ENCODE measurements around the gene IFT20. TPM values are rescaled to one million over a fixed set of nuclear protein-coding genes. Genes with fewer than 3 reads are reported as not detected.
A peak's percentile ranks its signal among the peaks of the same experiment; 100 is the strongest.

IFT20 gene
- total and polyA plus RNA-seq, 4 donors, result 29.5 to 74.1 (median 35.8) TPM

DNA sequence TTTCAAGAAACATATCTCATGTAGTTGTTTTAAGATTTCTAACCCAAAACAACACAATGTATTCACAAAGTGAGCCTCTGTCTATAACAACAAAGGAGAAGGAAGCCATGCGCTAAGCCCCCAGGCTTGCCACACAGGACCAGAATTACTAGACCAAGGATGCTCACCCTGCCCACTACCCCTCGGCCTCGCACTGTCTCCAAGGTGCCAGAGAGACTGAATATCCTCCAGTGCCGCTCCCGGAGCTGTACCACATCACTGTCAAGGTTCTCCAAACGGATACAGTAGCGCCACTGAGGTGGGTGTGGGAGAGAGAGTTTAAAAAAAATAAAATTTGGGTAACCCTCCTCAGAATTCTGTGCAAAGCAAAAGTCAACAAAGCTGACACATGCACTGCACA, 15.0 kb upstream of the IFT20 start:
- TF ChIP-seq, protein P1, sequence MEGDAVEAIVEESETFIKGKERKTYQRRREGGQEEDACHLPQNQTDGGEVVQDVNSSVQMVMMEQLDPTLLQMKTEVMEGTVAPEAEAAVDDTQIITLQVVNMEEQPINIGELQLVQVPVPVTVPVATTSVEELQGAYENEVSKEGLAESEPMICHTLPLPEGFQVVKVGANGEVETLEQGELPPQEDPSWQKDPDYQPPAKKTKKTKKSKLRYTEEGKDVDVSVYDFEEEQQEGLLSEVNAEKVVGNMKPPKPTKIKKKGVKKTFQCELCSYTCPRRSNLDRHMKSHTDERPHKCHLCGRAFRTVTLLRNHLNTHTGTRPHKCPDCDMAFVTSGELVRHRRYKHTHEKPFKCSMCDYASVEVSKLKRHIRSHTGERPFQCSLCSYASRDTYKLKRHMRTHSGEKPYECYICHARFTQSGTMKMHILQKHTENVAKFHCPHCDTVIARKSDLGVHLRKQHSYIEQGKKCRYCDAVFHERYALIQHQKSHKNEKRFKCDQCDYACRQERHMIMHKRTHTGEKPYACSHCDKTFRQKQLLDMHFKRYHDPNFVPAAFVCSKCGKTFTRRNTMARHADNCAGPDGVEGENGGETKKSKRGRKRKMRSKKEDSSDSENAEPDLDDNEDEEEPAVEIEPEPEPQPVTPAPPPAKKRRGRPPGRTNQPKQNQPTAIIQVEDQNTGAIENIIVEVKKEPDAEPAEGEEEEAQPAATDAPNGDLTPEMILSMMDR (IDR thresholded peaks at IDR 0.05; ENCODE audit: control extremely low read depth, extremely low read depth), result no peak
- H3K27ac ChIP-seq (ENCODE audit: low read depth in 1 of 2, low read length in 1 of 2), result no peak overlapping the region
- no peak overlapping the region for H3K9ac ChIP-seq (ENCODE audit: insufficient read depth in 1 of 2, low read length in 2 of 2)
- ATAC-seq (ENCODE audit: insufficient read depth, low FRiP score), result no peak
- H3K4me1 ChIP-seq (ENCODE audit: control insufficient read depth in 5 of 5, insufficient read depth in 5 of 5, low read length in 5 of 5), result peaks cover 0 to 3% (median 0%) of the 10 kb centered on the region in 5 donors
- 89 to 94% methylated on average over 7 of the region's 7 CpGs for WGBS, 2 donors
- DNase-seq, result no peak
- H3K27me3 ChIP-seq (ENCODE audit: control insufficient read depth in 3 of 3, insufficient read depth in 3 of 3, low read length in 2 of 3), result no peaks in the 10 kb centered on the region
- no peaks in the 10 kb centered on the region for H3K9me3 ChIP-seq (ENCODE audit: control insufficient read depth in 4 of 4, insufficient read depth in 3 of 4, low read length in 3 of 4)
- H3K4me3 ChIP-seq, result no peak overlapping the region
- peaks cover 30 to 71% (median 63%) of the 10 kb centered on the region in 4 donors for H3K36me3 ChIP-seq (ENCODE audit: control insufficient read depth in 4 of 4, insufficient read depth in 4 of 4, low read length in 4 of 4)

DNA sequence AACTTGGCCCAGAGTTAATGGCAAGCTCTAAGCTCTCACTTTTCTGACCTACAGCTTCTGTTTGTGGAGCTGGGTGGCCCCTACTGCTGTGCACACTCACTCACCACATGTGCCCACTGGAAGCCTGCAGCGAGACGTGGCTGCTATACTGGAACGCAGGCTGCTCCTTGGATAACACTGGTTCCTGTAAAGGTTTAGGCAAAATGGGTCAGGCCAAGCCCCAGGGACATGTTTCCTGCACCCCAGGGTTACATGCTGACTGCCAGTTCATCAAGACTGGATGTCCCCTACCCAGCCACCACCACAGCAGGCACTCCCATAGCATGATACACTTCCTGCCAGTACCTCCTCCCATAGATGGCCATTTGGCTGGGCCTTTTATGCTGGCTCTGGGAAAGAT, 13.7 kb upstream of the IFT20 start:
- H3K4me1 ChIP-seq (ENCODE audit: control insufficient read depth in 5 of 5, insufficient read depth in 5 of 5, low read length in 5 of 5), result peaks cover 0 to 4% (median 0%) of the 10 kb centered on the region in 5 donors
- peaks cover 25 to 66% (median 63%) of the 10 kb centered on the region in 4 donors for H3K36me3 ChIP-seq (ENCODE audit: control insufficient read depth in 4 of 4, insufficient read depth in 4 of 4, low read length in 4 of 4)
- DNase-seq (no peak), ATAC-seq (ENCODE audit: insufficient read depth, low FRiP score) (no peak)
- 78 to 96% methylated on average over 3 of the region's 3 CpGs for WGBS, 2 donors
- H3K27me3 ChIP-seq (ENCODE audit: control insufficient read depth in 3 of 3, insufficient read depth in 3 of 3, low read length in 2 of 3), result no peaks in the 10 kb centered on the region
- TF ChIP-seq, protein P1 (IDR thresholded peaks at IDR 0.05; ENCODE audit: control extremely low read depth, extremely low read depth), result no peak
- H3K9me3 ChIP-seq (ENCODE audit: control insufficient read depth in 4 of 4, insufficient read depth in 3 of 4, low read length in 3 of 4), result no peaks in the 10 kb centered on the region
- H3K27ac ChIP-seq (ENCODE audit: low read depth in 1 of 2, low read length in 1 of 2), result no peak overlapping the region
- no peak overlapping the region for H3K4me3 ChIP-seq
- no peak overlapping the region for H3K9ac ChIP-seq (ENCODE audit: insufficient read depth in 1 of 2, low read length in 2 of 2)

DNA sequence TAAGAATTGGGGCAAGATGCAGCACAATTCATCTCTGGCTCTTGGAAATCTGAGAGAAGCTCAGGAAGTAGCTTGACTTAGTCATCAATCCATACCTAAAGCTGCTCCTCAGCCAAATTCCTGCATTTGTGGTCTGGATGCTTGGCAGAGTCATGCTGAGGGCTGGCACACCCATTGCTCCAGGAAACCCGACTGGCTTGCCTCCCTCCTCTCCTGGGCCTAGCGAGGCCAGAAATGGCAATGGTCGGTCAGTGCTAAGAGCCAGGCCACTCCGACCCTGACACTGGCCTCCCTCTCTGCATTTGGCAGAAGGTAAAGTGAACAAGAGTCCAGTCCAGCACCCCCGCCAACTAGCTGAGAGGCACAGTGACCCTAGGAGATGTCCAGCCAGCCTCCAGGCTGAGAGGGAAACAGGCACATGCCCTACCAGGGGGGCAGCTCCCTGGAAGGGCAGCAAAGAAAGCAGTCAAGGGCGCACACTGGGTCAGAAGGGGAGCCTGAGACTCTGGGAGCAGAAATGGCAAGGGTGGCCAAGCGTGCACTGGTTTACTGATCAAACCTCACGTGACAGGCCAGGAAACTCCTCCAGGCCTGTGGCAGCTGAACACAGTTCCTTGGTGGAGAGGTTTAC, 12.1 kb upstream of the IFT20 start:
- Histone ChIP-seq H3K9me3 (ENCODE audit: control insufficient read depth in 4 of 4, insufficient read depth in 3 of 4, low read length in 3 of 4) (no peaks in the 10 kb centered on the region), H3K36me3 (ENCODE audit: control insufficient read depth in 4 of 4, insufficient read depth in 4 of 4, low read length in 4 of 4) (peaks cover 24 to 67% (median 63%) of the 10 kb centered on the region in 4 donors), H3K9ac (ENCODE audit: insufficient read depth in 1 of 2, low read length in 2 of 2) (no peak overlapping the region), H3K27me3 (ENCODE audit: control insufficient read depth in 3 of 3, insufficient read depth in 3 of 3, low read length in 2 of 3) (no peaks in the 10 kb centered on the region), H3K27ac (ENCODE audit: low read depth in 1 of 2, low read length in 1 of 2) (peak overlapping the region in 1 of 2 donors; percentile 46), H3K4me3 (no peak overlapping the region), H3K4me1 (ENCODE audit: control insufficient read depth in 5 of 5, insufficient read depth in 5 of 5, low read length in 5 of 5) (peaks cover 0 to 4% (median 0%) of the 10 kb centered on the region in 5 donors)
- ATAC-seq (ENCODE audit: insufficient read depth, low FRiP score) (no peak), DNase-seq (no peak)
- 86 to 91% methylated on average over 8 of the region's 8 CpGs for WGBS, 2 donors
- TF ChIP-seq, protein P1 (IDR thresholded peaks at IDR 0.05; ENCODE audit: control extremely low read depth, extremely low read depth), result no peak

All from lung (tissue), 12 donors.